ENCODE results near the gene CLDN1.

The CLDN1 gene

GRCh38 chr3:190258634-190259033, 63.6 kb downstream of the CLDN1 start:
- no peaks in the 10 kb centered on the region for H3K9me3 ChIP-seq (ENCODE audit: low read length)
- H3K4me1 ChIP-seq (ENCODE audit: insufficient read depth, low read length, severe bottlenecking) = no peaks in the 10 kb centered on the region
- H3F3A ChIP-seq (ENCODE audit: insufficient read depth, low read length) = no peaks in the 10 kb centered on the region
- no peak overlapping the region for H3K4me3 ChIP-seq (ENCODE audit: low read depth, low read length, poor library complexity, severe bottlenecking)
- TF ChIP-seq CTCF (IDR thresholded peaks at IDR 0.05; ENCODE audit: low read length) (no peak), EZH2 (IDR thresholded peaks at IDR 0.05; ENCODE audit: borderline replicate concordance, low read length) (no peak)
- H3K27me3 ChIP-seq (ENCODE audit: insufficient read depth, low read length) = no peaks in the 10 kb centered on the region
- no peaks in the 10 kb centered on the region for H4K20me1 ChIP-seq (ENCODE audit: insufficient read depth, low read length)
- H2AFZ ChIP-seq (ENCODE audit: low read length) = no peak overlapping the region
- H3K79me2 ChIP-seq (ENCODE audit: insufficient read depth, low read length) = no peaks in the 10 kb centered on the region
- H3K9me2 ChIP-seq (ENCODE audit: low read depth, low read length) = no peaks in the 10 kb centered on the region
- no peak overlapping the region for H3K4me2 ChIP-seq (ENCODE audit: low read length)
- no peak overlapping the region for H3K9ac ChIP-seq (ENCODE audit: low read length)
- no peak overlapping the region for H3K27ac ChIP-seq (ENCODE audit: low read depth, low read length, poor library complexity, severe bottlenecking)
- no peaks in the 10 kb centered on the region for H3K36me3 ChIP-seq (ENCODE audit: insufficient read depth, low read length)
